Adrenal gland (tissue), 12 donors: ENCODE data around the gene RNASE13. TPM values are rescaled to one million over a fixed set of nuclear protein-coding genes. Genes with fewer than 3 reads are reported as not detected.
A peak's percentile ranks its signal among the peaks of the same experiment; 100 is the strongest.
"Not testable (repeated sequence)": the region's sequence is repeated elsewhere in the genome, so short reads cannot be mapped to it uniquely, and the experiment has no call there.

Experiments
- DNase-seq, 7 donors: peaks; one replicate each; pipeline ENCODE4 v3.0.0-alpha.2; 2019 to 2020
- H3K27ac ChIP-seq, 5 donors: fragments of 200-600 bp; sonication (generic) in 4 of 5; 1 replicate in 3 of 5; 2 replicates in 2 of 5; pipeline versions ENCODE4 v1.5.1 to v1.8.0; 2016 to 2020; ENCODE audit warnings: mild to moderate bottlenecking in 1 of 5
- H3K27me3 ChIP-seq: fragments of 200-600 bp; 2 replicates; pipeline ENCODE4 v1.8.0; 2021
- H3K36me3 ChIP-seq, 2 donors: fragments of 200-600 bp; replicated peaks in 1 of 2; 1 replicate in 1 of 2; 2 replicates in 1 of 2; pipeline versions ENCODE4 v1.5.1 to v1.8.0; 2018 to 2022
- H3K4me1 ChIP-seq, 2 donors: fragments of 200-600 bp; replicated peaks in 1 of 2; 1 replicate in 1 of 2; 2 replicates in 1 of 2; pipeline versions ENCODE4 v1.5.1 to v1.8.0; 2018 to 2021
- H3K4me3 ChIP-seq, 4 donors: fragments of 200-600 bp; sonication (generic) in 3 of 4; one replicate each; pipeline ENCODE4 v1.5.1; 2016 to 2018
- H3K9me3 ChIP-seq, 3 donors: fragments of 200-600 bp; sonication (generic) in 1 of 3; replicated peaks in 1 of 3; 1 replicate in 2 of 3; 2 replicates in 1 of 3; pipeline versions ENCODE4 v1.5.1 to v1.8.0; 2016 to 2021
- CTCF ChIP-seq, 6 experiments: fragments of 450-650 bp in 4 of 6; fragments of 200-600 bp in 2 of 6; sonication (generic) in 1 of 6; IDR thresholded peaks; 1 replicate in 5 of 6; 2 replicates in 1 of 6; pipeline versions ENCODE4 v1.5.1 to v1.8.0; 2016 to 2021; ENCODE audit warnings: antibody characterized with exemption in 6 of 6, mild to moderate bottlenecking in 2 of 6, moderate library complexity in 1 of 6
- POLR2A ChIP-seq, 2 donors: fragments of 450-650 bp; IDR thresholded peaks; one replicate each; pipeline ENCODE4 v1.6.1; 2017; ENCODE audit warnings: antibody characterized with exemption in 2 of 2, mild to moderate bottlenecking in 2 of 2, moderate library complexity in 1 of 2
- WGBS, 4 donors: extraction: QIAGEN DNeasy Blood & Tissue Kit in 2 of 4; methylation state at CpG; one replicate each; pipeline versions ENCODE4 v1.1.5 to v1.1.7; 2013 to 2017; 5-methylcytosine and 5-hydroxymethylcytosine counted together
- intact Hi-C, 2 donors: fragments of 100-400 bp; cut with DNase I; formaldehyde crosslinking; loops; one replicate each; pipeline versions ENCODE4 v1.14.1 to v1.15.0; 2022 to 2023
- polyA plus RNA-seq, 3 donors: library from polyadenylated mRNA; stranded (reverse); fragments of 200-250 nt in 2 of 3; fragments of 350-450 nt in 1 of 3; fragmentation: Illumina TruSeq in 1 of 3; extraction: RNeasy Lipid Tissue Mini Kit (QIAGEN cat#74804) in 1 of 3; gene quantifications; one replicate each; pipeline ENCODE4 v1.2.3, GENCODE V29; 2013 to 2014
- total RNA-seq, 9 donors: library from RNA; depleted of rRNA in 4 of 9; stranded (reverse); fragments of >200 nt in 4 of 9; fragments of 120-200 nt in 1 of 9; fragmentation: NEBNext Ultra II Directional in 1 of 9; extraction: Animal tissue kit (Norgen Biotek cat#: 25700) in 1 of 9; gene quantifications; one replicate each; pipeline versions ENCODE4 v1.1.0 to v1.2.4, GENCODE V29; 2013 to 2023
- donor health status: healthy with polysubstance abuse.
- donor health status: Bipolar disorder and iron deficiency.
- donor health status: DM: yes; HTN: yes; CAD: no.
- donor health status: DM: no; HTN: no; CAD: no.
- donor health status: DM: no; HTN: no; CAD: no.
- donor health status: DM: yes; HTN: yes; CAD: no.

The RNASE13 gene
- total and polyA plus RNA-seq, 12 donors = 0.03 to 0.27 TPM; not detected in 10

GRCh38 chr14:21015312-21015711 is 19.3 kb downstream of the RNASE13 start:
- peaks cover 9 to 15% of the 10 kb centered on the region in 2 donors for H3K4me1 ChIP-seq
- peaks cover 0 to 37% of the 10 kb centered on the region in 2 donors for H3K36me3 ChIP-seq
- H3K4me3 ChIP-seq = no peak overlapping the region
- no peaks in the 10 kb centered on the region for H3K27me3 ChIP-seq
- no peaks in the 10 kb centered on the region for H3K9me3 ChIP-seq
- DNase-seq = peak in 1 of 7 donors; percentile 37
- peak overlapping the region in 3 of 5 donors; percentile 3 to 51 (median 32) for H3K27ac ChIP-seq
- TF ChIP-seq POLR2A (IDR thresholded peaks at IDR 0.05) = peak in 1 of 2 donors; percentile 22
- no peak for TF ChIP-seq CTCF (IDR thresholded peaks at IDR 0.05)
- intact Hi-C loops = loop anchor here in 1 of 2 donors (5.0 kb wide), 1 partner anchor 77 kb away; no protein-coding TSS in a partner anchor
- WGBS, 4 donors = 16 to 47% (median 23%) methylated on average over 6 of the region's 6 CpGs

- Histone ChIP-seq H3K36me3 (peaks cover 0 to 32% of the 10 kb centered on the region in 2 donors), H3K27me3 (no peaks in the 10 kb centered on the region), H3K27ac (peak overlapping the region in 3 of 5 donors; percentile 3 to 51 (median 32)), H3K9me3 (no peaks in the 10 kb centered on the region), H3K4me1 (peaks cover 9 to 15% of the 10 kb centered on the region in 2 donors), H3K4me3 (no peak overlapping the region)
- peak; percentile 84 to 96 (median 90) for DNase-seq
- no peak for TF ChIP-seq POLR2A (IDR thresholded peaks at IDR 0.05)
- TF ChIP-seq CTCF (IDR thresholded peaks at IDR 0.05) = peak; percentile 96 to 99 (median 98)
- 0 to 2% (median 1%) methylated on average over 4 of the region's 4 CpGs for WGBS, 4 donors
- intact Hi-C loops = loop anchor here in 1 of 2 donors (5.0 kb wide), 1 partner anchor 78 kb away; no protein-coding TSS in a partner anchor
Observed at GRCh38 chr14:21014761-21015190, 19.8 kb downstream of the RNASE13 start.

GRCh38 chr14:21011136-21011535 is 23.5 kb downstream of the RNASE13 start:
- intact Hi-C loops = no loop called here
- DNase-seq = no peak
- no peak overlapping the region for H3K27ac ChIP-seq
- H3K27me3 ChIP-seq = no peaks in the 10 kb centered on the region
- no peaks in the 10 kb centered on the region for H3K9me3 ChIP-seq
- TF ChIP-seq POLR2A (IDR thresholded peaks at IDR 0.05) (no peak), CTCF (IDR thresholded peaks at IDR 0.05) (no peak)
- peaks cover 5 to 9% of the 10 kb centered on the region in 2 donors for H3K4me1 ChIP-seq
- WGBS, 4 donors = 84 to 94% (median 89%) methylated on average over 1 of the region's 1 CpG
- H3K4me3 ChIP-seq = no peak overlapping the region
- H3K36me3 ChIP-seq = no peaks in the 10 kb centered on the region

- H3K9me3 ChIP-seq, H3K27ac ChIP-seq, H3K4me3 ChIP-seq, intact Hi-C loops, H3K27me3 ChIP-seq, H3K36me3 ChIP-seq, DNase-seq, H3K4me1 ChIP-seq: not testable (repeated sequence)
- WGBS, 4 donors = 75 to 86% (median 84%) methylated on average over 3 of the region's 3 CpGs
Observed at GRCh38 chr14:21009721-21010120, 24.9 kb downstream of the RNASE13 start.

- no peak overlapping the region for H3K27ac ChIP-seq
- intact Hi-C loops = no loop called here
- H3K27me3 ChIP-seq = no peaks in the 10 kb centered on the region
- 85 to 91% (median 88%) methylated on average over 11 to 14 of the region's 14 CpGs for WGBS, 4 donors
- no peaks in the 10 kb centered on the region for H3K36me3 ChIP-seq
- H3K9me3 ChIP-seq = no peaks in the 10 kb centered on the region
- TF ChIP-seq CTCF (IDR thresholded peaks at IDR 0.05) (no peak), POLR2A (IDR thresholded peaks at IDR 0.05) (no peak)
- H3K4me3 ChIP-seq = no peak overlapping the region
- no peaks in the 10 kb centered on the region for H3K4me1 ChIP-seq
- no peak for DNase-seq
Observed at GRCh38 chr14:21003788-21004346, 30.7 kb downstream of the RNASE13 start.
